GM13977 (cell line): ENCODE results near the gene PCDH20.
"Not testable (repeated sequence)": the region's sequence is repeated elsewhere in the genome, so short reads cannot be mapped to it uniquely, and the experiment has no call there.

Source experiments
- DNase-seq: peaks from one replicate; pipeline ENCODE4 v3.0.0; 2012; ENCODE audit warnings: low spot score
- in situ Hi-C: fragments of 300-500 bp; cut with MboI; formaldehyde crosslinking; loops from one replicate; pipeline ENCODE4 v1.12.0; 2022; ENCODE audit warnings: low sequenced_read_pairs, low pct_unique_long_range_greater_than_20kb, mixed read lengths, inconsistent platforms; ENCODE audit not compliant: unreplicated experiment
- TF ChIP-seq, protein P1 (sequence below): IDR thresholded peaks from 2 replicates; pipeline ENCODE4 v1.5.1; 2012; ENCODE audit warnings: mild to moderate bottlenecking, control low read depth; ENCODE audit not compliant: insufficient read depth; ENCODE audit errors: extremely low read depth, missing control alignments

PCDH20 gene

DNA sequence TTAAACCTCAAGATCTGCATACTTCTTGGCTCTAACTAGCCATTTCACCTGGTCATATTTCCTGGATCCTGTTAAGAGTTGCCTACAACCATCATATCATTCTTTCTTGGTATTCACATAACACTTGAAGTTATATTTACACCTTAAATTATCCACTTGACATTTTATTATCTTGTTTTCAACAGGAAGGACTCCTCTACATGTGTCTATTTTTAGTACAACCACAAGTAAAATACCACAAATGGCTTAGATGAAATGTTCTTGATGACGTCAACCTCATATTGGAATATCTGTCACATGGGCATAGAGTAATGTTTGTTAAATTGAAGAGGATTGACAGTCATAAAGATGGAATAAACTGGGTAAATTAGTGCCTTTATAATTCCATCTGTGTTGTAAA is 9.4 kb downstream of the PCDH20 start:
- TF ChIP-seq, protein P1, sequence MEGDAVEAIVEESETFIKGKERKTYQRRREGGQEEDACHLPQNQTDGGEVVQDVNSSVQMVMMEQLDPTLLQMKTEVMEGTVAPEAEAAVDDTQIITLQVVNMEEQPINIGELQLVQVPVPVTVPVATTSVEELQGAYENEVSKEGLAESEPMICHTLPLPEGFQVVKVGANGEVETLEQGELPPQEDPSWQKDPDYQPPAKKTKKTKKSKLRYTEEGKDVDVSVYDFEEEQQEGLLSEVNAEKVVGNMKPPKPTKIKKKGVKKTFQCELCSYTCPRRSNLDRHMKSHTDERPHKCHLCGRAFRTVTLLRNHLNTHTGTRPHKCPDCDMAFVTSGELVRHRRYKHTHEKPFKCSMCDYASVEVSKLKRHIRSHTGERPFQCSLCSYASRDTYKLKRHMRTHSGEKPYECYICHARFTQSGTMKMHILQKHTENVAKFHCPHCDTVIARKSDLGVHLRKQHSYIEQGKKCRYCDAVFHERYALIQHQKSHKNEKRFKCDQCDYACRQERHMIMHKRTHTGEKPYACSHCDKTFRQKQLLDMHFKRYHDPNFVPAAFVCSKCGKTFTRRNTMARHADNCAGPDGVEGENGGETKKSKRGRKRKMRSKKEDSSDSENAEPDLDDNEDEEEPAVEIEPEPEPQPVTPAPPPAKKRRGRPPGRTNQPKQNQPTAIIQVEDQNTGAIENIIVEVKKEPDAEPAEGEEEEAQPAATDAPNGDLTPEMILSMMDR, result no peak
- DNase-seq, result no peak
- in situ Hi-C loops, result loop anchor here (25.0 kb wide), 1 partner anchor 944 kb away; no protein-coding TSS in a partner anchor

DNA sequence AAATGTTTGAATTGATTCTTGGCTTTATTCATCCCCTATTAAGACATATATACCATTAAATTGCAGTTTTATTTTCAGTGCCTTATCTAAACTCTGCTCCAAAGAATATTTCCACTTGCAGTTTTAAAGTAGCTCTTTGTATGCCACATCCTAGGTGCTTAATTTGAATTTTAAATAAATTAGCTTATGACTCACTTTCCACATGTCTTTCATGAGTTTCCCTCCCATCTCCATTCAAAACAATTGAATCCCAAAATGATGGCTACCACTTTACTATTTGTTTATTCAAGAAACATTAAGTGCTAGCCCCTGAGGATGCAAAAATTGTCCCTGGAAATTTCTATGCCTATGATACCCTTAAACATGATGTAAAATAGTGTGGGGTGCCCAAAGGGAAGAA is 19.5 kb downstream of the PCDH20 start:
- in situ Hi-C loops, result no loop called here
- DNase-seq, result no peak
- TF ChIP-seq, protein P1, result no peak

DNA sequence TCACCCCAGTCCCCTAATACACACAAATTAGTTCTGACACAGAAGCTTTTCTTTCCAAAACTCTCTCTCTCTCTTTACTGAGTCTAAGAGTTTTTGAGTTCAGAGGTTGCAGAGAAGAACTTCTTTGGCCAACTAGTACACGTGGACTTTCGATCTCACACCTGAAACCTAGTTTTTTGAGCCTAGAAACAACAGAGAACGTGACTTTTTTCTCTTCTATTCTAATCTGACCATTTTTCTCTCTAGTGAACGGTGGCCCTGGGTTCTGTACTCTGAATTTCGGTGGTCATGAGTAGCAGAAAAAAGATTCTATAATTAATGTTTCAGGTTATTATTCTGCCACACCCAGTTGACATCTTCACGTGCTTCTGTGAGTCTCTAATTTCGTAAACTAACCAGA is 24.2 kb downstream of the PCDH20 start:
- TF ChIP-seq, protein P1, result no peak
- no peak for DNase-seq
- in situ Hi-C loops, result no loop called here

DNA sequence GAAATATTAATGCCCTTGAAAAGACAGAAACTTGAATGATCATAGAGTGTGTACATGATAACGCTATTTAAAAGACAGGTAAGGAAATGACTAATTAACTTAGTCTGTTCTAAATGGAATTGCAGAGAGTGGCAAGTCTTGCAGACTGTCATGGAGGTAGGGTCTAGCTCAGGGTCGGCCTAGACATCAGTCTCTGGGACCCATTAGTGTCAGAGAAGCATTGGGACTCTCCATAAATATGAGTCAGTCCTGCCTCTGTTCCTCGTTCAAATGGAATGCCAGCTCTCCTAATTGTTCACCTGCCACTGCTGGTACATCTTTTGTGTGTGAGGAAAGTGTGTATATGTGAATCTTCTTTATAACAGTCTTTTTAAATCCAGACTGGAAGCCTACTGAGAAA is 28.0 kb downstream of the PCDH20 start:
- no peak for DNase-seq
- TF ChIP-seq, protein P1, result no peak
- in situ Hi-C loops, result no loop called here

DNA sequence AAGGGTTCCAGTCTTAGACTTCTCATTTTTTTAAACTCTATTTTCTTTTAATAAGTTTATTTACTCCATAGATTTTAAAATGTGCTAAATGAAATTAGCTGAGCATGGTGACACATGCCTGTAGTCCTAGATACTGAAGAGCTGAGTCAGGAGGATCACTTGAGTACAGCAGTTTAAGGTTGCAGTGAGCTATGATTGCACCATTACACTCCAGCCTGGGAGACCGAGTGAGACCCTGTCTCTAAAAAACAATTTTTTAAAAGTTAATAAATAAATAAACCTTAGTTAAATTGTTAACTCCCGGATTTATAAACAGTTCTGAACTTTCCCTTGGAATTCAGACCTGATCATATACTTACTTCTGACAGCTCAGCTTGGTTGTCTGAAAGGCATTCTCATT is 32.5 kb downstream of the PCDH20 start:
- DNase-seq, result no peak
- TF ChIP-seq, protein P1, result no peak
- in situ Hi-C loops, result no loop called here

DNA sequence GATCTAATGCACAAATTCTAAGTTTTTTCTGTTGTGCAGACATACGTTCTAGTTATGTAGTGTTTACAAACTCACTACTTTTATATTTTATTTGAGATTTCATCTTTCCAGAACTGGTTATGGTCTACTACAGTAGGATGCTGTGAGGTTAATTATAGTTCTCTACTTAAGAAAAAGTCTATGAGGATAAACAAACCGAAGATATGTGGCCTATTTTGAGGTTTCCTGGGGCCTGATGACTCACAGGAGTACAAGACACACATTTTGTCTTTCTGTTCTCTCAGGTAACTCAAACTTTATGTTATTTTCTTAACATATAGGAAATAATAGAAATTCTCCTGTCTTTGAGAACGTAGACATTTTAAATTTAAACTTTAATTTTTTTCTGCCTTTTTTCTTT is 45.1 kb downstream of the PCDH20 start:
- DNase-seq, result no peak
- in situ Hi-C loops, result no loop called here
- TF ChIP-seq, protein P1, result no peak

DNA sequence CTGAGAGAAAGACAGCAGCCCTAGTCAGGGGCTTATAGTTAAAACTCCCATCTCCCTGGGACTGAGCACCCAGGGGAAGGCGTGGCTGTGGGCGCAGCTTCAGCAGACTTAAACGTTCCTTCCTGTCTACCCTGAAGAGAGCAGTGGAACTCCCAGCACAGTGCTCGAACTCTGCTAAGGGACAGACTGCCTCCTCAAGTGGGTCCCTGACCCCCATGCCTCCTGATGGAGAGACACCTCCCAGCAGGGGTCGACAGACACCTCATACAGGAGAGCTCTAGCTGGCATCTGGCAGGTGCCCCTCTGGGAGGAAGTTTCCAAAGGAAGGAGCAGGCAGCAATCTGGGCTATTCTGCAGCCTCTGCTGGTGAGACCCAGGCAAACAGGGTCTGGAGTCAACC is 51.0 kb downstream of the PCDH20 start:
- in situ Hi-C loops, DNase-seq: not testable (repeated sequence)
